Neural cell (in vitro differentiated cells): Measurements from ENCODE around the gene PHF11.

ENCODE experiments used
- CTCF ChIP-seq: fragments of 450-650 bp; IDR thresholded peaks from 2 replicates; pipeline ENCODE4 v1.5.1; 2014; ENCODE audit warnings: antibody characterized with exemption, mild to moderate bottlenecking, moderate library complexity; ENCODE audit not compliant: poor library complexity, severe bottlenecking
- RAD21 ChIP-seq: fragments of 450-650 bp; conservative IDR thresholded peaks from 2 replicates; pipeline ENCODE4 v1.6.1; 2014; ENCODE audit warnings: antibody characterized with exemption, mild to moderate bottlenecking, moderate library complexity

DNA sequence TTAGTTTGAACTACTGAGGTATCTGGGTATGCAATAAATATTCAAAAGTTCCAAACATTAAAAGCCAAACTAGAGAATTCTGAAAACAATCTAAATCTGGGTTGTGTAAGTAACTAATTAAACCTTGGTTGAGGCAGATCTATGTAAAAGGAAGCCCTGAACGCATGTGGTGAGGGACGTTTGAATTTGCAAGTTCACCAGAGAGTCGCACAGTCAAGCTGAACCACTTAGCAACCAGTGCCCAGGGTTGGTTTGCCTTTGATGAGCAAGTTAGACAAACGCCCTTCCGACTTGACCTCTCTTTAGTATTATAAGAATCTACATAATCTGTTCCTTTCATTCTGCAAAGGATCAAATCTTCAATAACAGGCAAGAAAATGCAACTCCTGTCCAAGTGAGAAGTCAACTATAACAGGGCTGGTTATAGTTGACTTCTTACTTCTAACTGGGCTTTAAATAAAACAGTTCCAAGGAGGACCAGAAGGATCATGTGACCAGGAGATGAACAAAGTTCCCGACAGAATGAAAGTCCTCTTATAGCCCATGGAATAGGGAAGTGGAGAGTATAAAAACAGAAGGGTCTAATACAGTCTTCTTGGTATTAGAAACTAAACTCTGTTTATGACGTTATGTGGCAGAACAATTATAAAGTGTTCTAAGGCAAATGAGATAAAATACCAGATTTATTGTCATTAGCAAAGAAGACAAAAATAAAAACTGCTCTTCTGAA lies 40.6 kb downstream of the PHF11 start:
- TF ChIP-seq RAD21 = no peak
- no peak for TF ChIP-seq CTCF
